ENCODE data around the gene UNC5B. TPM values are rescaled to one million over a fixed set of nuclear protein-coding genes. Genes with fewer than 3 reads are reported as not detected.

Gene UNC5B
- total RNA-seq, 1 experiment from 2014 or later: 9.9 TPM

- no peak overlapping the region for H3K4me3 ChIP-seq (ENCODE audit: low read depth, low read length, poor library complexity, severe bottlenecking)
- DNase-seq (ENCODE audit: low spot score): no peak
- no peak overlapping the region for H3K27ac ChIP-seq (ENCODE audit: low read depth, low read length, poor library complexity, severe bottlenecking)
- no TSS peak for BruUV-seq (replicated peaks)
- H3K36me3 ChIP-seq (ENCODE audit: insufficient read depth, low read length, poor library complexity, severe bottlenecking): no peaks in the 10 kb centered on the region
- CTCF ChIA-PET: no interaction called here
- POLR2A ChIA-PET (ENCODE audit: low non-redundant PET): no interaction called here
- intact Hi-C loops (cut with micrococcal nuclease; ENCODE audit: unreplicated experiment): no loop called here
- H3K4me1 ChIP-seq (ENCODE audit: insufficient read depth, low read length, poor library complexity, severe bottlenecking): no peaks in the 10 kb centered on the region
- H3K27me3 ChIP-seq (replicated peaks; ENCODE audit: insufficient read depth, low read depth, low read length, poor library complexity): no peaks in the 10 kb centered on the region
- no peak for TF ChIP-seq EZH2 (IDR thresholded peaks at IDR 0.05; ENCODE audit: borderline replicate concordance, low read depth, low read length, poor library complexity, severe bottlenecking)
- TF ChIP-seq, protein P1, sequence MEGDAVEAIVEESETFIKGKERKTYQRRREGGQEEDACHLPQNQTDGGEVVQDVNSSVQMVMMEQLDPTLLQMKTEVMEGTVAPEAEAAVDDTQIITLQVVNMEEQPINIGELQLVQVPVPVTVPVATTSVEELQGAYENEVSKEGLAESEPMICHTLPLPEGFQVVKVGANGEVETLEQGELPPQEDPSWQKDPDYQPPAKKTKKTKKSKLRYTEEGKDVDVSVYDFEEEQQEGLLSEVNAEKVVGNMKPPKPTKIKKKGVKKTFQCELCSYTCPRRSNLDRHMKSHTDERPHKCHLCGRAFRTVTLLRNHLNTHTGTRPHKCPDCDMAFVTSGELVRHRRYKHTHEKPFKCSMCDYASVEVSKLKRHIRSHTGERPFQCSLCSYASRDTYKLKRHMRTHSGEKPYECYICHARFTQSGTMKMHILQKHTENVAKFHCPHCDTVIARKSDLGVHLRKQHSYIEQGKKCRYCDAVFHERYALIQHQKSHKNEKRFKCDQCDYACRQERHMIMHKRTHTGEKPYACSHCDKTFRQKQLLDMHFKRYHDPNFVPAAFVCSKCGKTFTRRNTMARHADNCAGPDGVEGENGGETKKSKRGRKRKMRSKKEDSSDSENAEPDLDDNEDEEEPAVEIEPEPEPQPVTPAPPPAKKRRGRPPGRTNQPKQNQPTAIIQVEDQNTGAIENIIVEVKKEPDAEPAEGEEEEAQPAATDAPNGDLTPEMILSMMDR (conservative IDR thresholded peaks at IDR 0.05; ENCODE audit: low read depth, low read length): no peak
- H3K9me3 ChIP-seq (ENCODE audit: low read depth, low read length, poor library complexity, severe bottlenecking): no peaks in the 10 kb centered on the region
Measured at GRCh38 chr10:71344993-71345480, 132.7 kb downstream of the UNC5B start.

GRCh38 chr10:71345694-71346093 is 133.3 kb downstream of the UNC5B start:
- BruUV-seq (replicated peaks): no TSS peak
- TF ChIP-seq, protein P1 (conservative IDR thresholded peaks at IDR 0.05; ENCODE audit: low read depth, low read length): no peak
- TF ChIP-seq EZH2 (IDR thresholded peaks at IDR 0.05; ENCODE audit: borderline replicate concordance, low read depth, low read length, poor library complexity, severe bottlenecking): no peak

GRCh38 chr10:71346731-71347130 is 134.4 kb downstream of the UNC5B start:
- Histone ChIP-seq H3K4me3 (ENCODE audit: low read depth, low read length, poor library complexity, severe bottlenecking) (no peak overlapping the region), H3K4me1 (ENCODE audit: insufficient read depth, low read length, poor library complexity, severe bottlenecking) (no peaks in the 10 kb centered on the region), H3K27me3 (replicated peaks; ENCODE audit: insufficient read depth, low read depth, low read length, poor library complexity) (no peaks in the 10 kb centered on the region), H3K27ac (ENCODE audit: low read depth, low read length, poor library complexity, severe bottlenecking) (no peak overlapping the region), H3K36me3 (ENCODE audit: insufficient read depth, low read length, poor library complexity, severe bottlenecking) (no peaks in the 10 kb centered on the region), H3K9me3 (ENCODE audit: low read depth, low read length, poor library complexity, severe bottlenecking) (no peaks in the 10 kb centered on the region)
- no TSS peak for BruUV-seq (replicated peaks)
- POLR2A ChIA-PET (ENCODE audit: low non-redundant PET): no interaction called here
- CTCF ChIA-PET: no interaction called here
- intact Hi-C loops (cut with micrococcal nuclease; ENCODE audit: unreplicated experiment): no loop called here
- no peak for DNase-seq (ENCODE audit: low spot score)
- TF ChIP-seq EZH2 (IDR thresholded peaks at IDR 0.05; ENCODE audit: borderline replicate concordance, low read depth, low read length, poor library complexity, severe bottlenecking): no peak
- TF ChIP-seq, protein P1 (conservative IDR thresholded peaks at IDR 0.05; ENCODE audit: low read depth, low read length): no peak

More at GRCh38 chr10:71345694-71346093, 133.3 kb downstream of the UNC5B start:
- ChIA-PET CTCF (no interaction called here), POLR2A (ENCODE audit: low non-redundant PET) (no interaction called here)
- Histone ChIP-seq H3K27me3 (replicated peaks; ENCODE audit: insufficient read depth, low read depth, low read length, poor library complexity) (no peaks in the 10 kb centered on the region), H3K4me3 (ENCODE audit: low read depth, low read length, poor library complexity, severe bottlenecking) (no peak overlapping the region), H3K27ac (ENCODE audit: low read depth, low read length, poor library complexity, severe bottlenecking) (no peak overlapping the region), H3K4me1 (ENCODE audit: insufficient read depth, low read length, poor library complexity, severe bottlenecking) (no peaks in the 10 kb centered on the region), H3K9me3 (ENCODE audit: low read depth, low read length, poor library complexity, severe bottlenecking) (no peaks in the 10 kb centered on the region), H3K36me3 (ENCODE audit: insufficient read depth, low read length, poor library complexity, severe bottlenecking) (no peaks in the 10 kb centered on the region)
- DNase-seq (ENCODE audit: low spot score): no peak
- intact Hi-C loops (cut with micrococcal nuclease; ENCODE audit: unreplicated experiment): no loop called here

Data from A673 (cell line).